ENCODE data around the gene DNAAF1. TPM values are rescaled to one million over a fixed set of nuclear protein-coding genes. Genes with fewer than 3 reads are reported as not detected.

The DNAAF1 gene
- not detected in 2 replicates for total RNA-seq

GRCh38 chr16:84144859-84145639 is at the start of gene DNAAF1, which contains the start of gene HSDL1:
Gene DNAAF1, plus strand, starts transcription at chr16:84145308. Its CDS starts 133 bp downstream, at chr16:84145441.
Gene HSDL1, minus strand, starts transcription at chr16:84145177. Its CDS starts 13,856 bp downstream, at chr16:84131321.

GRCh38 chr16:84116720-84117493 is 28.2 kb upstream of the DNAAF1 start, which contains the start of gene MBTPS1:
Gene MBTPS1, minus strand, starts transcription at chr16:84116942. Its CDS starts 15,159 bp downstream, at chr16:84101783.

DNA sequence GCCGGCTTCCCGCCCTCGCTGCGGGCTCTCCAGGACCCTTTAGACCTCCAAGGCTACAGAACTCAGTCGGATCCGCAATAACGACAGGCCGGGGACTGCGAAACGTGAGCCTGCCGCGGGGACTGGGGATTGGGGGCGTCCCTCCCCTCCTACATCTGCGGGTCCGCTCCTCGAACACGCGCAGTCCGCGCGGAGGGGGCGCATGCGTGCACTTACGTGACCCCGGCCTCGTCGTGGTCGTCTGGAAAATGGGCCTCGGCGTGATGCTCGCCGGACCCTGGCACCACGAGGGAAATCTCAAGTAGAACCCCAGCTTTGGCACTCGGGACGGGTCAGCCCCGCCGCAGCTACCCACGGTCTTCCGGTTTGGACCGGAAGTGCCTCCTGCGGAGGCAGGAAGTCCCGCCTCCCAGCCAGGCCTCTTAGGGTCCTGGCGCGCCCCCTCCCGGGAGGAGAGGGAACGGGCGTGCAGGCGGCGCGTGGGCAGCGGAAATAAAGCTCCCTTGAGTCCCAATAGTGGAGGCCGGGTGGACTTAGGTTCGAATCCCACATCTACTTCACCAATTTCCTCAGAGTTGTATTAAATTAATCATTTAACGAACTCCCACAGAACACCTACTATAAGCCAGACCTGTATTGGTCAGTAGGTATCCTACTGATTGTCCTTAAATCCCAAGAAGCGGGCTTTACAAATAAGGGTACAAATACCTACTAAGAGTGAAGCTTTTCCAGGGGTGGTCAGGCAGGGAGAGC is 41.8 kb downstream of the DNAAF1 start, which contains the start of gene TAF1C:
TAF1C (minus strand) TSS at position 373 of the 753 bp plus-strand sequence. CDS start 2,069 bp downstream, outside the sequence.

GRCh38 chr16:84190731-84191388 is 45.8 kb downstream of the DNAAF1 start, which contains the start of gene ADAD2:
Gene ADAD2, plus strand, starts transcription at chr16:84191157. Its CDS starts 74 bp downstream, at chr16:84191231.

Other genes with a start within 250 kb of the DNAAF1 start
- gene MLYCD, start 246.2 kb upstream of the DNAAF1 start, total RNA-seq, result 2.9 and 3.3 TPM in 2 replicates
- 3.1 and 3.3 TPM in 2 replicates for gene OSGIN1, start 192.1 kb upstream of the DNAAF1 start, total RNA-seq
- under 0.01 TPM in 1 of 2 replicates, not detected in the other for gene NECAB2, start 177.1 kb upstream of the DNAAF1 start, total RNA-seq
- not detected in 2 replicates for gene SLC38A8, start 102.5 kb upstream of the DNAAF1 start, total RNA-seq
- 63.9 and 72.1 TPM in 2 replicates for gene MBTPS1, start 28.4 kb upstream of the DNAAF1 start, total RNA-seq
- 13.1 and 13.2 TPM in 2 replicates for gene HSDL1, start 131 bp upstream of the DNAAF1 start, total RNA-seq
- gene TAF1C, start 41.7 kb downstream of the DNAAF1 start, total RNA-seq, result 23.1 and 27.6 TPM in 2 replicates
- gene ADAD2, start 45.8 kb downstream of the DNAAF1 start, total RNA-seq, result not detected in 2 replicates
- gene KCNG4, start 94.7 kb downstream of the DNAAF1 start, total RNA-seq, result not detected in 2 replicates
- under 0.01 and 0.20 TPM in 2 replicates for gene WFDC1, start 149.6 kb downstream of the DNAAF1 start, total RNA-seq
- gene ATP2C2, start 223.2 kb downstream of the DNAAF1 start, total RNA-seq, result under 0.01 TPM in 1 of 2 replicates, not detected in the other